HG03439 (cell line): ENCODE measurements around the gene DISP3.

ENCODE experiments used
- ATAC-seq: cut with Tn5 transposase; IDR thresholded peaks from one replicate; pipeline ENCODE4 v1.9.1; 2021; ENCODE audit warnings: mild to moderate bottlenecking, moderate library complexity; ENCODE audit not compliant: unreplicated experiment

Gene DISP3

DNA sequence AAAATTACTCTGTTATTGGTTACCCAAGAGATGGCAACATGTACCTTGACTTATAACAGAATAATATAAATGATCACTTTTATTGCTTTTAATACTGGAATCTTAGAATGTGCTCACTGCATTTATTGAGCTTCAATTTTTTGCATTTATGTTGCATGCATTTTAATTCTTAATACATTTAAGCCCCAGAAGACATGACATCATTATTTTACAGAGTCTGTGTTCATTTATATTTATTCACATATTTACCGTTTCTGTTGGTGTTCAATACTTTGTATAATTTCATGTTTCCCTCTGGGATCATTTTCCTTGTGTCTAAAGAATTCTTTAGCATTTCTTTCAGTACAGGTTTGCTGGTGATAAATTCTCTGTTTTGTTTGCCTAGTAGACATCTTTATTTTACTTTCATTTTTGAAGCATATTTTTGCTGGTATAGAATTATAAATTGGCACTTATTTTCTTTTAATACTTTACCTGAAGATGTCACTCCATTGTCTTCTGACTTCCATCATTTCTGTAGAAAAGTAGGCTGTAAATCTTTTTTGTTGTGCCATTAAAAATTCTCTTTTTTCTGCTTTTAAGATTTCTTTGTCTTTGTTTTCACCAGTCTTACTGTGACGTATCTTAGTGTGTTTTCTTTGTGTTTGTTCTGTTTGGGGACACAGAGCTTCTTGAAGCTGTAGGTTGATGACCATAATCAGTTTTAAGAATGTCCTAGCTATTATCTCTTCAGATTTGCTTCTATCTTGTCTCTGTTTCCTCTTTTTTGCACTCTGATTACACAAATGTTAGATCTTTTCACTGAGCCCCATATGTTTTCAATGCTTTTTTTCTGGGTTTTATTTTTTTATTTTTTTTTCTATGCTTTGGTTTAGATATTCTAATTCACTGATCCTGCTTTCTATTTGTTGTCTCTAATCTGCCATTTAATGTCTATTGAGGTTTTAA lies 26.9 kb downstream of the DISP3 start:
- no peak for ATAC-seq

DNA sequence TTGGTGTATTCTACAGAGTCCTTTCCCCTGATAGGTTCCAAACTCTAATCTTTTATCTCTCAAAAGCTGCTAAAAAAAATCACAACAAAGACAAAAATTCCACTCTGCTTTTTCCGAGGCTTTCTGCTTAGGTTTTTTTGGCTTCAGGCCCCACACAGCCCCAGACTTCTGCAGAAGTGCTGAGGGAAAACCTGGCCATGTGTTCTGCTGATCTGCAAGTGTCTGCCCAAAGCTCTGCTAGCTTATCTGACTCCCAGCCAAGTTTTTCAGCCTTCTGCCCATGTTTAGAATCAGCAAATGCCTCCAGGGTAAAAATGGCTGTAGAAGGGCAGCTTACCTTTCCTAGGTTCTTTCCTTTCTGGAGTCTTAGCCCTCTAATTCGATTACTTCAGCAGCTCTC lies 28.4 kb downstream of the DISP3 start:
- no peak for ATAC-seq

DNA sequence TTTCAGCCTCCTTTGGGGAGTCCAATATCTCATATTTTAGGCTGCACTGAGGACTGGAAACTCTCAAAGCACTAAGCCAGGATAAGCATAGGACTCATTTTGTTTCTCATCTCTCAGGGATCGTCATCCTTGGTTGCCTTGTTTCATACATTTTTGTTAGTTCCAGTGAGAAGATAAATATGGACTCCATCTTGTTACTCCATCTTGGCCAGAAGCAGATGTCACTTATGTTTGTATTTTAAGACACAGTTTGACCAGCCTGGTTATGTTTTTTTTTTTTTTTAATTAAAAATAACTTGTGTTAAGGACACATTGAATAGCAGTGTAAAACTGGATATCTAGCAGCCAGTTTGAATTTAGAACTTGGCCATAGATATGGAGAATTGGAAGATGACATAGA lies 34.7 kb downstream of the DISP3 start:
- ATAC-seq = no peak

DNA sequence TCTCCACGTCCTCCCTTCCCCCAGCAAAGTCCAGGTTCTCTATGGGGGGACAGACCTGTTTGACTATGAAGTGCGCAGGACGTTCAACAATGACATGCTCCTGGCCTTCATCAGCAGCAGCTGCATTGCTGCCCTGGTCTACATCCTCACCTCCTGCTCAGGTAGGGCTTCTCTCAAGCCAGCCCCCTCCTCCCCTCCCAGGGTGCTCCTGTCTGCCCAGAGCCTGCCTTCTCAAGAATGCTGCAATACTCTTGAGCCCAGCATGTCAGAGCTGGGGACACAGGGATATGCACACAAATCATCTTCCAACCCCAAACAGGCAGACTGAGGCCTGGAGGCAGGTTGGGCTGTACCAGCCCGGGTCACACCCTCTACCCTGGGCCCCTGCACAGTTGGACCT lies 35.4 kb downstream of the DISP3 start:
- ATAC-seq = no peak

DNA sequence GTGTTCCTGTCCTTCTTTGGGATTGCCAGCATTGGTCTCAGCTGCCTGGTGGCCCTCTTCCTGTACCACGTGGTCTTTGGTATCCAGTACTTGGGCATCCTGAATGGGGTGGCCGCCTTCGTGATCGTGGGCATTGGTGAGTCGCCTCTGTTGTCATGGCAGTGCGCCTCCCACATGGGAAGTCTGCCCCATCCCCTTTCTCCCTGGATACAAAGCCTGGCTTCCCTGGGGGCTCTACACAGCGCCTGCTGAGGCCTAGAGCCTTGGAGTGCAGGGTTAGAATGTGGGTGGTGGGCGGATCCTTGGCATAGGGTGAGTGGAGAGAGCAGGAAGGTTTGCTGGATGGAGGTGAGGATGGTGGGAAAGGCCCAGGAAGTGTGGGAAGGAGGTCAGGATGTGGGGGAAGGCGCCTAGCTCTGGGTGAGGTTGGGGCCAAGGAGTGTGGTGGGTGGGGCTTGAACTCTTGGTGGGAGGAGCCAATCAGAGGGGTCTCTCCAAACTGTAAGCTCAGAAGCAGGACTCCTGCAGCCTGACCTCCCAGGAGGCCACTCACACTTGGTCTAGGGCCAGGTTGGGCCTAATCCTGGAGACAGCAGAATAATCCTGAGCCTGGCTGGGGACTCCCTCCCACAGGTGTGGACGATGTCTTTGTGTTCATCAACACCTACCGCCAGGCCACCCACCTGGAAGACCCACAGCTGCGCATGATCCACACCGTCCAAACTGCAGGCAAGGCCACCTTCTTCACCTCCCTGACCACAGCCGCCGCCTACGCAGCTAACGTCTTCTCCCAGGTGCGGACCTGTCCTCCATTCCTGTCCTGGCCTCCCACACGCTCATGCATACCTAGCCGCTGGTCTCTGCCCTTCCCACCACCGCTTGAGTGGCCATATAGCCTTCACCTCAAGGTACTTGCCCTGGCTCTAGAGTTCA lies 36.7 kb downstream of the DISP3 start:
- ATAC-seq = no peak

DNA sequence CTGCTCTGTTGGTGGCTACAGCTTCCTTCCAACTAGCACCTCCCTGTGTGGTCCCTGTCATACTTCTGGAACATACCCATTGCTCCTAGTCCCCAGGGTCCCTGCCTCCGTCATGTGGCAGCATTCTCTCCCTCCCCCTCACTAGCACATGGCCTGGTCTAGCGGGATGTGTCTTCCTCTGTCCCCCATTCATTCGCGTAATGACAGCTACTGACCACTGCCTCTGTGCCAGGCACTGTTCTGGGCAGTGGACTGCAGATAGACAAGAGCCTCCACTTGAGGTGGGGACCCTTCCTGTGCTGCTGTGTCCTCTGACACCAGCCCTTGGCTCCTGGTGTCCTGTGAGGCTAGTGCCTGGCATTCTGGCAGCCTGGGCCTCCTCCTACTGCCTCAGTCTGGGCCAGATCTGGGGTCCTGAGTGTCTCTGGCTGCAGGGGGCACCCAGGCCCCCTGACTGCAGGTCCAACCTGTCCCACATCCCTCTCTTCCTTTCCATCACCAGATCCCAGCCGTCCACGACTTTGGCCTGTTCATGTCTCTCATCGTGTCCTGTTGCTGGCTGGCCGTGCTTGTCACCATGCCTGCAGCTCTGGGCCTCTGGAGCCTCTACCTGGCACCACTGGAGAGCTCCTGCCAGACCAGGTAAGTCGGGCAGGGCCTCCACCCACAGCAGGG lies 38.1 kb downstream of the DISP3 start:
- no peak for ATAC-seq

DNA sequence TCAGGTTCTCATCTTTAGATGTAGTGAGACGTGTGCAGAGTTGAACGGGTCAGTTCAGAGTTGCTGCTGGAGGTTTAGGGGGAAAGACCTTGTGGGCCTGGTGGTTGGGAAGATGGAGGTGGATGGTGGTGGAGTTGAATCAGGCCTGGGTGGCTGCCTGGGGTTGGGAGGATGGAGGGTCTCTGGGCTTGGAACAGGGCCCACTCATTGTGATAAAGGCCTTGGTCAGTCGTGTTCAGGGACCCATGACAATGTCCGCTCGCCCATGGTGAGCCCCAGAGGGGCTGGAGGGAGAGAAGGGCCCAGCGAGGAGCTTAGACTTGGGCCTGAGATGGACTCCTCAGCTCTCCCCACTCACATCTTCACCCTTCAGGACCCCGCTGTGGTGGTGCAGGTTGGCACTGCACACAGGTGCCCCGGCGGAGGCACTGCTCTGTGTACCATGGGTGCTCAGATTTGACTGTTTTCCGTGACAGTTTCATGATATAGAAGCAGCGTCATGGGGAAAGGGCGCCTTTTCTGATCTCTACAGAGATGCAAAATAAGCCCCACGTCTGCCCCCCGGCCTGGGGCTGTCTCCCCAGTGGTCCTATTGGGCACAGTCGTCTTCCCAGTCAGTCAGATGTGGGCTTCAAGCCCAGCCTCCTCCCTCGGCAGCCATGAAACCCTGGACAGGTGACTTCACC lies 39.2 kb downstream of the DISP3 start:
- ATAC-seq = no peak

DNA sequence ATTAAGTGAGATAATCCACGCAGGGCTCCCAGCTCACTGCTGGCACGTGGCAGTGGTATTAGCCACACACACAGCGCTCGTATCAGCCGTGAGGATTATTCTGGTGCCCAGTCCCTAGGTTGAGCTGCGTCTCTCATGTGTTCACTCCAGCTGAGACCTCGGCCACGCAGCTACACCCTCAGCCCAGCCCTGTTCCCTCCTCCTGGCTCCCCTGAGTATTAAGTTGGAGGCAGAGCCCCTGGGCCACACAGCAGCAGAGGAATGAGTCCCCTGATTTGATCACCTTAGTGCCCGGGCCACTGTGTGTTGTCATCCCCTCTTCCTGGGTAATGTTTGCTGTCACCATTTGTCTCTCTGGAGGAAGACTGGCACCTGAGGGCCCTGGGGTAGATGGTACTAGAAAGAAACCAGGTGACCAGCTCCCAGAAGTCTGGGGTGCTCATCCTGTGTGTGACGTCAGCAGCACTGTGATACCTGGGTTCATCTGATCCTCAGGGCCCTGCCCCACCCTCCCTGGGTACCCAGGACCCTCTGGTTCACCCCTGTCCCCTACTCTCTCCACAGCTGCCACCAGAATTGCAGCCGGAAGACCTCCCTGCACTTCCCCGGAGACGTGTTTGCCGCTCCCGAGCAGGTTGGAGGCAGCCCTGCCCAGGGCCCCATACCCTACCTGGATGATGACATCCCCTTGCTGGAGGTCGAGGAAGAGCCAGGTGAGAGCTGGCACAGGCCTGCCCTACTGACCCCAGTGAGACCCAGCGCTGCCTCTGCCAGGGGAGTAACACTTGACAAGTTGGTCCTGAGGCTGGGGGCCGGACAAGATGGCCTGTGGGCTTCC lies 40.1 kb downstream of the DISP3 start:
- ATAC-seq = no peak

DNA sequence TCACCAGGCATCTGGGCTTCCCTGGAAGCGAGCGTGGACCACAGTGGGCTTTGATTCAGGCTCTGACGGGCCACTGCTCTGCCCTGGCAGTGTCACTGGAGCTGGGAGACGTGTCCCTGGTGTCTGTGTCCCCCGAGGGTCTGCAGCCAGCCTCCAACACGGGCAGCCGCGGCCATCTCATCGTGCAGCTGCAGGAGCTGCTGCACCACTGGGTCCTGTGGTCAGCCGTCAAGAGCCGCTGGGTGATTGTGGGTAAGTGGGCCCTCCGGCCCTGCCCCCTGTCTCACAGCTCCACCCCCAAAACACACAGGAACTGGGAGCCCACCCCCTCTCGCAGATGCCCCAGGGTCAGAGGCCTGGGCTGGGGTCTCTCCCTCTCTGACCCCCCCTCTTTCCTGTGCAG lies 40.7 kb downstream of the DISP3 start:
- no peak for ATAC-seq

DNA sequence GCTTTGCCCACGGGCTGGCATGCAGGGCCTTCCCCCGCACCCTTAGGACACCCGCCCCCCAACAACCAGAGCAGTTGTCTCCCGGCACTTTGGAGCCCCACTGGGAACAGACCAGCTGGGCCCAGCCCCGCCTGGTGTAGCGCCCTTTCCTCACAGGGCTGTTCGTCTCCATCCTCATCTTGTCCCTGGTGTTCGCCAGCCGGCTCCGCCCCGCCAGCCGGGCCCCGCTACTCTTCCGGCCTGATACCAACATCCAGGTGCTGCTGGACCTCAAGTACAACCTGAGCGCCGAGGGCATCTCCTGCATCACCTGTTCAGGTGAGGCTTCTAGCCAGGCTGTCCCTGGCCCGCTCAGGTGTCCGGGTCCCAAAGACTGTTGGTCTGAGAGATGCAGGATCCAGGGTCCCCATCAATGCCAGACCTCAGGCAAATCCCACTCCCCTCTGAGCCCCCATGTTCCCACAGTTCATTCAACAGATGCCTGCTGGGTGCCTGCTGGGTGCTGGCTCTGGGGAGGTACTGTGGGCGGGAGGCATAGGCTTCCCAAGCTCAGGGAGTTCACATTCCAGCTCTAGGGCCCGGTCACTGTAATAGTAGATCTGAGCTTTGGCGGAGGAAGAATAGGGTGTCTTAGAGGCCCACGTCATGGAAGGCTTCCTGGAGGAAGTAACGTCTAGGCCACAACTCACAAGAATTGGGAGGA lies 41.7 kb downstream of the DISP3 start:
- no peak for ATAC-seq

DNA sequence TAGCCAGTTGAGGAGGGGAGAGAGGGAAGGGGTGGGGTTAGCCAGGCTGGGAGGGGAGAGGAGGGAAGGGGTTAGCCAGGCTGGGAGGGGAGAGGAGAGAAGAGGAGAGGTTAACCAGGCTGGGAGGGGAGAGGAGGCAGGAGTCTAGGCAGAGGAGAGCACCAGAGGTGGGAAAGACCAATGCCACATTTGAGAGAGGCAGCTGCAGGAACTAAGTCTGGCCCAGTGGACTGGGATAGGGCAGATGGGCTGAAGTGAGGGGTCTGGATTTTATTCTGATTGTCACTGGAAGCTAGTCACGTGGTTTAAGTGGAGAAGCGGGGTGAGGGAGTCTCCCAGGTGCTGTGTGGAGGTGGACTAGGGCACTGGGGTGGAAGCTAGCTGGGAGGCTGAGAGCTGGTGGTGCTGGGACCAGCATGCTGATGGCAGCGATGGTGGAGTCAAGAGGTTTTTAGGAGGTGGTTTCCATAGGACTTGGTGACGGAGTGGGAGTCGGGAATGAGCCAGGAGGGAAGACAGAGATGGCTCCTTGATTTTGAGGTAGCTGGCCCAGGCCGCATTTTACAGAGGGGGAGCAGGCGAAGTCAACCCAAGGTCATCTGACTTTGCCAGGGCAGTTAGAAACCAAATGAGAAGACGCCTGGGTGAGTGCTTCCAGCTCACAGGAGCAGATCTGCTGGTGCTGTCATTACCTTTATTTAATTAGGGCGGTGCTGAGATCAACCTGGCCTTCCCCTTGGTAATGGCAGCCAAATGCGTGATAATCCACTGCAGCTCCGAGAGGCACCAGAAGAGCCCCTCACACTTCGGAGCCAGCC lies 42.8 kb downstream of the DISP3 start:
- no peak for ATAC-seq

DNA sequence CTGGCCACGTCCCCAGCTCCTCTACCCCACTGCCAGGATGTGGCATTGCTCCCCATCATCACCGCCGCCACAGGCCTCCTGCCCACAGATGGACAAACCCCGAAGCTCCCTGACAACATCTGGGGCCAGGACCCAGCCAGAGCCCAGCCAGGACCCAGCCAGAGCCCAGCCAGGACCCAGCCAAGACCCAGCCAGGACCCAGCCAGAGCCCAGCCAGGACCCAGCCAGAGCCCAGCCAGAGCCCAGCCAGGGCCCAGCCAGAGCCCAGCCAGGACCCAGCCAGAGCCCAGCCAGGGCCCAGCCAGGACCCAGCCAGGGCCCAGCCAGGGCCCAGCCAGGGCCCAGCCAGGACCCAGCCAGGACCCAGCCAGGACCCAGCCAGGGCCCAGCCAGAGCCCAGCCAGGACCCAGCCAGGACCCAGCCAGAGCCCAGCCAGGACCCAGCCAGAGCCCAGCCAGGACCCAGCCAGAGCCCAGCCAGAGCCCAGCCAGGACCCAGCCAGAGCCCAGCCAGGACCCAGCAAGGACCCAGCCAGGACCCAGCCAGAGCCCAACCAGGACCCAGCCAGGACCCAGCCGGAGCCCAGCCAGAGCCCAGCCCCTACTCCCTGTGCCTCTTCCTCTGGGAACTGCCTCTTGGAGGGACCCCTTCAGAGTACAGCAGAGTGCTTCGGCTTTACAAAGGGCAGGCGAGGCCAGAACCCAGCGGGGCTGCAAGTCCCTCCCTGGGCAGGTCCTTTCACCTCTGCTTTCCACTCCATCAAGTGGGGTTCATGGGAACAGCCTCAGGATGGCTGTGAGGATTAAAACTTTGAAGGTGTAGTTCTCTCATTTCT lies 43.7 kb downstream of the DISP3 start:
- no peak for ATAC-seq

DNA sequence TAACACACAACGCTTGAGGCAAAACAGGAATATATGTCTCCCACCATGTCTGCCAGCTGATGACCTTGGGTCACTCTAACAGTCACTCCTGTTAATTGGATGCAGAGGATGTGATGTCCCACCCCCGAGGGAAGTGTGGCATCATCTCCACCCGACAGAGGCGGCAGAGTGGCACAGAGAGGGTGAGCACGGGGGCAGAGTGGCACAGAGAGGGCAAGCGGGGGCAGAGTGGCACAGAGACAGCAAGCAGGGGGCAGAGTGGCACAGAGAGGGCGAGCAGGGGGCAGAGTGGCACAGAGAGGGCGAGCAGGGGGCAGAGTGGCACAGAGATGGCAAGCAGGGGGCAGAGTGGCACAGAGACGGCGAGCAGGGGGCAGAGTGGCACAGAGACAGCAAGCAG lies 44.3 kb downstream of the DISP3 start:
- no peak for ATAC-seq

DNA sequence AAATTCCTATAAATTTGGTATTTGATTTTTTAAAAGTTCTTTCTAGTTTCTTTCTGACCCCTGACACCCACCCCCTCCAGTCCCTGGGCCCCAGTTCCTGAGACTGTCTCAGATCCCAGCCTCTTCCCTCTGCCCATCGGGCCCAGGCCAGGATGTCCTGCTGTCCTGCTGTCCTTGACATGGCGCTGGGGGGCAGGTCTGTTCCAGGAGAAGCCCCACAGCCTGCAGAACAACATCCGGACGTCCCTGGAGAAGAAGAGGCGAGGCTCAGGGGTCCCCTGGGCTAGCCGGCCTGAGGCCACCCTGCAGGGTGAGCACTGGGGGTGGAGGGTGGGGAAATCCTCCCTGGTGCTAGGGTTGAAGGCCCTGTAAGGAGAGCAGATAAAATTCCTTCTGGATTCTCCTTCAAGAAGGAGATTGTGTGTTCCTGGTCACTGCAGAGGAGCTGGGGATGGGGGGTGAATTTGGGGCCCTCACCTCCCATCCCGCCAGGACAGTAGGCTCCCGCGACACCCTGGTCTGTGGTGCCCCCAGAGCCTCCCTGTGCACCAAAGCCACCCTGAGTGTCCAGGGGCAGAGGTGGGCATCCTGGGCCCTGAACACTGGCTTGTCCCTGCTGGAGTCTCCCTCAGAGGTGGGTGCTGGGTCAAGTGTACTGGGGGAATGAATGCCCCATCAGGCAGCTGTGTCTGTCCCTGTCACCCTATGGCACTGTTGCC lies 45.0 kb downstream of the DISP3 start:
- ATAC-seq = no peak

DNA sequence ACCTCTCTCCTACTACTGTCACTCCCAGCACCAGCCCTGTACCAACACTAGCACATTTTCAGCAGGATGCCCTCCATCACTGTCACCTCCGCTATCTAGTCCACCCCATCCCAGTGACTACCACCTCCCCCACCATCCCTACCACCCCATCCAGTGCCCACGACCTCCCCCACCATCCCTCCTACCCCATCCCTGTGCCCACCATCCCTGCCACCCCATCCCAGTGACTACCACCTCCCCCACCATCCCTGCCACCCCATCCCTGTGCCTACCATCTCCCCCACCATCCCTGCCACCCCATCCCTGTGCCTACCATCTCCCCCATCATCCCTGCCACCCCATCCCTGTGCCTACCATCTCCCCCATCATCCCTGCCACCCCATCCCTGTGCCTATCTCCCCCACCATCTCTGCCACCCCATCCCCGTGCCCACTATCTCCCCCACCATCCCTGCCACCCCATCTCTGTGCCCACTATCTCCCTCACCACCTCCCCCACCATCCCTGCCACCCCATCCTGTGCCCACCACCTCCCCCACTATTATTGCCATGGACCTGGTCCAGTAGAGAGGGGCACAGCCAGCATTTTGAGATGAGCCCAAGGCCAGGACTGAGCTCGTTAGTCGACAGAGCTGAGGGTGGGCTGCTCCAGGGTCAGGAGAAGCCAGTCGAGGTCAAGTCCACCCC lies 45.7 kb downstream of the DISP3 start:
- no peak for ATAC-seq

DNA sequence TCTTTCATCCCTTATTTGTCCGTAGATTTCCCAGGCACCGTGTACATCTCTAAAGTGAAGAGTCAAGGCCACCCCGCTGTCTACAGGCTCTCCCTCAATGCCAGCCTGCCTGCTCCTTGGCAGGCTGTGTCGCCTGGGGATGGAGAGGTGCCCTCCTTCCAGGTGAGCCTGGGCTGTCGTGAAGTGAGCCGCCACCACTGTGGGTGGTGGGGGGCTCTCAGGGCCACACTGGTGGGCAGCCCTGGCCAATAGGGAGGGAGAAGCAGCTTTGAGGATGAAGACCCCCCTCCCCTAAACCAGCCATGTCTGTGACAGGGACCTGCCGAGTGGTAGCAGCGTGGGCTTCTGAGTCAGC lies 46.2 kb downstream of the DISP3 start:
- no peak for ATAC-seq
